Central memory CD4-positive, alpha-beta T cell (primary cell): Measurements from ENCODE around the gene ACTMAP.
"Not testable (repeated sequence)": the region's sequence is repeated elsewhere in the genome, so short reads cannot be mapped to it uniquely, and the experiment has no call there.

Experiments used
- DNase-seq: peaks from one replicate; pipeline ENCODE4 v3.0.0; 2022

The ACTMAP gene

GRCh38 chr19:40775632-40776022 lies 25.4 kb upstream of the ACTMAP start:
- DNase-seq: no peak

- no peak for DNase-seq
These were observed 24.8 kb upstream of the ACTMAP start, which contains the start of gene MIA for GRCh38 chr19:40774916-40775631. Gene MIA, plus strand, starts transcription at chr19:40775521. Its CDS starts 22 bp downstream, at chr19:40775543.

- peak; percentile 38 for DNase-seq
These were observed 21.0 kb upstream of the ACTMAP start for GRCh38 chr19:40771101-40771862.

GRCh38 chr19:40768869-40769268 lies 18.6 kb upstream of the ACTMAP start:
- no peak for DNase-seq

- DNase-seq: not testable (repeated sequence)
These were observed 16.1 kb upstream of the ACTMAP start for GRCh38 chr19:40766385-40766784.

GRCh38 chr19:40763963-40764362 lies 13.7 kb upstream of the ACTMAP start:
- DNase-seq: no peak

GRCh38 chr19:40763526-40763925 lies 13.2 kb upstream of the ACTMAP start:
- DNase-seq: no peak

GRCh38 chr19:40762754-40763470 lies 12.6 kb upstream of the ACTMAP start:
- no peak for DNase-seq

GRCh38 chr19:40759352-40759751 lies 9.1 kb upstream of the ACTMAP start:
- no peak for DNase-seq

GRCh38 chr19:40758491-40758890 lies 8.2 kb upstream of the ACTMAP start:
- no peak for DNase-seq

- DNase-seq: peak; percentile 28
These were observed 6.3 kb upstream of the ACTMAP start for GRCh38 chr19:40756502-40757110.

GRCh38 chr19:40755791-40756190 lies 5.5 kb upstream of the ACTMAP start:
- DNase-seq: no peak

- no peak for DNase-seq
These were observed 5.0 kb upstream of the ACTMAP start for GRCh38 chr19:40755248-40755624.

- no peak for DNase-seq
These were observed 4.5 kb upstream of the ACTMAP start for GRCh38 chr19:40754611-40755247.

GRCh38 chr19:40752257-40752781 lies 2.0 kb upstream of the ACTMAP start:
- DNase-seq: no peak

GRCh38 chr19:40750874-40751537 lies 729 bp upstream of the ACTMAP start, which contains the start of gene SNRPA:
Gene SNRPA, plus strand, starts transcription at chr19:40751203. Its CDS starts 206 bp downstream, at chr19:40751409.
- peak; percentile 98 for DNase-seq

GRCh38 chr19:40747536-40747935 lies 2.7 kb downstream of the ACTMAP start:
- no peak for DNase-seq

- DNase-seq: no peak
These were observed 4.9 kb downstream of the ACTMAP start for GRCh38 chr19:40745402-40745780.

- no peak for DNase-seq
These were observed 5.5 kb downstream of the ACTMAP start for GRCh38 chr19:40744554-40745401.

GRCh38 chr19:40743926-40744325 lies 6.4 kb downstream of the ACTMAP start:
- DNase-seq: no peak

GRCh38 chr19:40742886-40743285 lies 7.4 kb downstream of the ACTMAP start:
- no peak for DNase-seq
